Brain microvascular endothelial cell (primary cell): ENCODE data around the gene TFDP2.
"Not testable (repeated sequence)": the region's sequence is repeated elsewhere in the genome, so short reads cannot be mapped to it uniquely, and the experiment has no call there.

ENCODE experiments used
- DNase-seq: peaks from one replicate; pipeline ENCODE4 v3.0.0-alpha.2; 2020
- H3K27ac ChIP-seq: fragments of 250-450 bp; sonication (Bioruptor Pico); 2 replicates; pipeline ENCODE4 v1.5.1; 2020; ENCODE audit warnings: mild to moderate bottlenecking, moderate library complexity
- H3K27me3 ChIP-seq: fragments of 250-450 bp; sonication (Bioruptor Pico); replicated peaks from 2 replicates; pipeline ENCODE4 v1.5.1; 2020; ENCODE audit warnings: mild to moderate bottlenecking
- H3K36me3 ChIP-seq: fragments of 250-450 bp; sonication (Bioruptor Pico); replicated peaks from 2 replicates; pipeline ENCODE4 v1.5.1; 2020; ENCODE audit warnings: mild to moderate bottlenecking
- H3K4me3 ChIP-seq: 2 replicates; pipeline ENCODE4 v1.5.1; 2011; ENCODE audit warnings: low read depth, mild to moderate bottlenecking, control low read depth, low read length, moderate library complexity
- CTCF ChIP-seq: IDR thresholded peaks from 2 replicates; pipeline ENCODE4 v1.5.1; 2011; ENCODE audit warnings: low read depth, mild to moderate bottlenecking, moderate library complexity, low read length, control low read depth, inconsistent platforms; ENCODE audit errors: missing control alignments
- in situ Hi-C: cut with HindIII; loops from 2 replicates; pipeline ENCODE4 v1.10.0; 2017; ENCODE audit warnings: low sequenced_read_pairs, low pct_ligation_motif_present

Gene TFDP2

GRCh38 chr3:141996437-141996836 lies 152.9 kb downstream of the TFDP2 start:
- no peaks in the 10 kb centered on the region for H3K27me3 ChIP-seq
- in situ Hi-C loops, result no loop called here
- DNase-seq, result no peak
- TF ChIP-seq CTCF, result no peak
- H3K4me3 ChIP-seq, result no peak overlapping the region
- H3K27ac ChIP-seq, result no peak overlapping the region
- no peaks in the 10 kb centered on the region for H3K36me3 ChIP-seq

- TF ChIP-seq CTCF, result no peak
- Histone ChIP-seq H3K27me3 (no peaks in the 10 kb centered on the region), H3K4me3 (no peak overlapping the region), H3K36me3 (no peaks in the 10 kb centered on the region), H3K27ac (no peak overlapping the region)
- DNase-seq, result no peak
- in situ Hi-C loops, result no loop called here
Observed at GRCh38 chr3:141994856-141995255, 154.5 kb downstream of the TFDP2 start.

- in situ Hi-C loops, result no loop called here
- no peak overlapping the region for H3K27ac ChIP-seq
- H3K4me3 ChIP-seq, result no peak overlapping the region
- DNase-seq, result no peak
- TF ChIP-seq CTCF, result no peak
- no peaks in the 10 kb centered on the region for H3K27me3 ChIP-seq
- no peaks in the 10 kb centered on the region for H3K36me3 ChIP-seq
Observed at GRCh38 chr3:141992512-141992911, 156.8 kb downstream of the TFDP2 start.

- in situ Hi-C loops, result no loop called here
Observed at GRCh38 chr3:141986548-141987107, 162.7 kb downstream of the TFDP2 start.

GRCh38 chr3:141981084-141981483 lies 168.3 kb downstream of the TFDP2 start:
- DNase-seq, result no peak
- Histone ChIP-seq H3K36me3 (no peaks in the 10 kb centered on the region), H3K4me3 (no peak overlapping the region), H3K27me3 (no peaks in the 10 kb centered on the region), H3K27ac (no peak overlapping the region)
- in situ Hi-C loops, result no loop called here
- no peak for TF ChIP-seq CTCF

More at GRCh38 chr3:141986548-141987107, 162.7 kb downstream of the TFDP2 start:
- H3K36me3 ChIP-seq, result no peaks in the 10 kb centered on the region
- no peak for TF ChIP-seq CTCF
- H3K4me3 ChIP-seq, result no peak overlapping the region
- no peak for DNase-seq
- no peaks in the 10 kb centered on the region for H3K27me3 ChIP-seq
- no peak overlapping the region for H3K27ac ChIP-seq

GRCh38 chr3:141979050-141979671 lies 170.2 kb downstream of the TFDP2 start:
- in situ Hi-C loops, result no loop called here
- Histone ChIP-seq H3K27me3 (no peaks in the 10 kb centered on the region), H3K4me3 (no peak overlapping the region), H3K27ac (peak overlapping the region; percentile 9), H3K36me3 (no peaks in the 10 kb centered on the region)
- TF ChIP-seq CTCF, result no peak
- peak; percentile 59 for DNase-seq

GRCh38 chr3:141974777-141975176 lies 174.6 kb downstream of the TFDP2 start:
- H3K27me3 ChIP-seq, DNase-seq, in situ Hi-C loops, H3K4me3 ChIP-seq, H3K36me3 ChIP-seq, H3K27ac ChIP-seq: not testable (repeated sequence)
